Gastroesophageal sphincter (tissue), 3 donors: ENCODE measurements around the gene MAPK1.

Experiments
- CTCF ChIP-seq, 4 experiments: fragments of 200-600 bp in 2 of 4; fragments of 450-650 bp in 2 of 4; sonication (generic) in 1 of 4; IDR thresholded peaks; one replicate each; pipeline ENCODE4 v1.5.1; 2017 to 2019; ENCODE audit warnings: antibody characterized with exemption in 4 of 4, mild to moderate bottlenecking in 2 of 4, moderate library complexity in 2 of 4
- EP300 ChIP-seq: sonication (generic); formaldehyde crosslinking; IDR thresholded peaks from one replicate; pipeline ENCODE4 v1.6.1; 2017; ENCODE audit warnings: antibody characterized with exemption, mild to moderate bottlenecking
- POLR2A ChIP-seq, 2 donors: fragments of 450-650 bp; IDR thresholded peaks; one replicate each; pipeline ENCODE4 v1.6.1; 2017; ENCODE audit warnings: antibody characterized with exemption in 2 of 2, mild to moderate bottlenecking in 2 of 2, moderate library complexity in 1 of 2
- POLR2AphosphoS5 ChIP-seq: sonication (generic); formaldehyde crosslinking; IDR thresholded peaks from one replicate; pipeline ENCODE4 v1.6.1; 2017; ENCODE audit warnings: antibody characterized with exemption

DNA sequence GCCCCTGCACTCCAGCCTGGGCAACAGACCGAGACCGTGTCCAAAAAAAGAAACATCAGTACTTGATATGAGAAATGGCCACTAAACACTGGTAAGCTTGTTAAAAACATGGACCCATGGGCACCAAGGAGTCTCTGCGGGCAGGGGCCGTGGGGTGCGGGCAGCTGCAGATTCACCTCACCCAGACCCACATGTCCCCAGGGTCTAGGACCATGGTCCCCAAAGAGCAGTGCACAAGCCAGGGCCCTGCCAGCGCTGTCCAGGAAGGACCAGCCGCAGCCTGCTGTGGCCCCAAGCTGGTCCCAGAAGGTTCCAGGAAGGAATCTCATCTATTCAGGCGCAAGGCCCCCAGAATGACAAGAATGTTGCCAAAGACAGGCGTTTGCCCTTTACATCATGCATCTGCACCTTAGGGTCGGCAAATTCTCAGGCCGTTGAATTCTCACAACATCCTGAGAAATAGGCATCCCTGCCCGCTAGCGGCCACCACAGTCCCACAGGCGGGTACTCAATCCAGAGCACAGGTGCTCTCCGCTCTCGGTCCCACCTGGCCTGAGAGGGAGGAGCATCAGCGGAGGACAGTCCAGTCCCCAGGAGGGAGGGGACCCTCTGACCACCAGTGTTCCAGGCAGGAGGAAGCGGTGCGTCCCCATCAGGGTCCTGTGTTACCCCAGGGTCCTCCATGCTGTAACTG lies 141.3 kb downstream of the MAPK1 start:
- TF ChIP-seq CTCF (IDR thresholded peaks at IDR 0.05) (no peak), POLR2A (IDR thresholded peaks at IDR 0.05) (no peak), EP300 (no peak), POLR2AphosphoS5 (no peak)
